ENCODE measurements around the gene MYL6.
"Not testable (repeated sequence)": the region's sequence is repeated elsewhere in the genome, so short reads cannot be mapped to it uniquely, and the experiment has no call there.

Gene MYL6

DNA sequence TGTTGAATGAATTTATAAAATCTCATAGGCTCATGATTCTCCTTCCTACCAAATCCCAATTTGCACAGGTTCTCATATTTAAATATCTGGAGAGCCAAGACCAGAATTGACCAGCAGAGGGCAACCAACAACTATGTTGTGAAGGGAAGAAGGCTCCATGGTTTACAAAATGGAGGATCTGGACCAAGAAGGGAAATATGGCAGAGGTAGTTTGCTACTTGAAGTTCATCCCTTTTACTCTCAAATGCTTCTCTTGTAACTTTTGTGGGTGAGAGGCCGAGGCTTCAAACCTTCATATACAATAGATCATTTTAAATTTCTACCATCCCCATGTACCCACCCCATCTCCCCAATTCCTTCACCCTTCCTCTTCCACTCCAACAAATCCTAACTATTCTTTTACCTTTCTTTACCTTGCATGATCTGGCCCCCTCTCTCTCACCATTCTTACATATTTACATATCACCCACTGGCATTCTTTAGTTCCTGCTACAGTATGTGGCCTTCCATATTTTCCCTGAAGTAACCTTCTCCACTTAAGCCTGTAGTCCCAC, 34.9 kb downstream of the MYL6 start:
- no peak for DNase-seq

DNA sequence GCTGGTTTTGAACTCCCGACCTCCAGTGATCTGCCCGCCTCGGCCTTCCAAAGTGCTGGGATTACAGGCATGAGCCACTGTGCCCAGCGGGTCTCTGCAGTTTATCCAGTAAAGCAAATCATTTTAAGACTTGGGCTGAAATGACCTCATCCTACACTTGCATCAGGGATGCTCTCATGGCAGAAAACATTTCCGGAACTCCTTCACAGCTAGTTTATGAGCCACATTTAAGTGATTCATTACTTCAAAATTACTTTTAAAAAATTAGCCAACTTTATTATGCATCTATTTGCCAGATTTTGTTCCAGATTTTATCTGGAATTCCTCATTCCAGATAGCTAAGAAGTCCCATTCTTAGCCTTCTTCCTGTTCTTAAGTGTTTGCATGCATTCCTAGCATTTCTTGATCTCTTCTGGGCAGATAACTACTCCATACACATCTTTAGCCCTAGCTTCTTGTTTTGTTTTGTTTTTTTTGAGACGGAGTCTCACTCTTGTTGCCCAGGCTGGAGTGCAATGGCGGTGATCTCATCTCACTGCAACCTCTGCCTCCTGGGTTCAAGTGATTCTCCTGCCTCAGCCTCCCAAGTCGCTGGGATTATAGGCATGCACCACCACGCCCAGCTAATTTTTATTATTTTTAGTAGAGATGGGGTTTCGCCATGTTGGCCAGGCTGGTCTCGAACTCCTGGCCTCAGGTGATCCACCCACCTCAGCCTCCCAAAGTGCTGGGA, 38.8 kb downstream of the MYL6 start:
- not testable (repeated sequence) for DNase-seq

DNA sequence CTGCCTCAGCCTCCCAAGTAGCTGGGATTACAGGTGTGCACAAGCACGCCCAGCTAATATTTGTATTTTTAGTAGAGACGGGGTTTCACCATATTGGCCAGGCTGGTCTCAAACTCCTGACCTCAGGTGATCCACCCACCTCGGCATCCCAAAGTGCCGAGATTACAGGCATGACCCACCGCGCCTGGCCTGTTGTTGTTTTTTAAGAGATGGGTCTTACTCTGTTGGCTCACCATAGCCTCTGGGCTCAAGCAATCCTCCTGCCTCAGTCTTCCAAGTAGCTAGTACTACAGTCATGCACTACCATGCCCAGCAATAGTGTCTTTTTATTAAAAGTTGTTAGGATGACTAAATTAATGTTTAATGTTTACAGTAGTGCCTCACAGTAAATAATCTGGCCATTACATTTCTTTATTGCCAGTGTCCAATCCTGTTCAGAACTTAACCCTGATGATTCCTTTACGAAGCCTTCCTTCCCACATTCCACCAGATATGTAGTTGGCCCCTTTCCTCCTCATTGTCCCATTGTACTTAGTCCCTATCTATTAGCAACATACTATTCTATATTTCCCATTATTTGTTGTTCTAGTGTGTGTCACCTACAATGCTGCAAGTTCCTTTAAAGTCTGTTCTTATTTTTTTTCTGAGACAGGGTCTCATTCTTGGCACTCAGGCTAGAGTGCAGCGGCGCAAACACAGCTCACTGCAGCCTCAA, 39.9 kb downstream of the MYL6 start:
- DNase-seq, result no peak

DNA sequence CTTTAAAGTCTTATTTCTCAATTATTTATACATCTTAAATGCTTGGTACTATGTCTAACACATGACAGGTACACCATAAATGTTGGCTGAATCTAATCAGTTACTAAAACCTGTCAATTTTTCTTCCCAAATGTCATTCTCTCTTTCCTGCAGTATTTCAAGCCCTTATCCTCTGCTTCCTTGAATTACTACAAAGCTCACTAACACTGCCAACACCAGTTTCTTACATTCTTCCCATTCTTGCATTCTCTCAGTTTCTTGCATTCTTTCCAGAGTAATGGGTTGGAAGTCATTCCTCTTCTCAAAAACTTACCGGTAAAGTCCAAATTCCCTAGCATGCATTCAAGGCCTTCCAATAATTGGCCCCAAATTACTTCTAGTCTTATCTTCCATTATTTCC, 40.7 kb downstream of the MYL6 start:
- no peak for DNase-seq

DNA sequence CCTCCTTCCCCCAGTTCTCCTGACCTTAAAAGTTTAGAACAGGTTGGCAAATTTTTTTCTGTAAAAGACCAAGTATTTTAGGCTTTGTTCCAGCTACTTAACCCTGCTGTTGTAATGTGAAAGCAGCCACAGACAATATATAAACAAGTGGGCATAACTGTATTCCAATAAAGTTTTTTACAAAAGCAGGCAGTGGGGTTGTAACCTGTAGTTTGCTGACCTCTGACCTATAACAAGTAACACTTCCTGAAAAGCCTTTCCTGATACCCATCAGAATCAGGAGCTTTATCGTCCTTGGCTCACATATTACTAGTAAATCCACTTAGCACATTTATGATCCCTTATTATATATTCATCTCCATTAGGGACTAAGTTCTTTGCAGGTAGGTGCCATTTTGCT, 44.2 kb downstream of the MYL6 start:
- DNase-seq, result no peak

DNA sequence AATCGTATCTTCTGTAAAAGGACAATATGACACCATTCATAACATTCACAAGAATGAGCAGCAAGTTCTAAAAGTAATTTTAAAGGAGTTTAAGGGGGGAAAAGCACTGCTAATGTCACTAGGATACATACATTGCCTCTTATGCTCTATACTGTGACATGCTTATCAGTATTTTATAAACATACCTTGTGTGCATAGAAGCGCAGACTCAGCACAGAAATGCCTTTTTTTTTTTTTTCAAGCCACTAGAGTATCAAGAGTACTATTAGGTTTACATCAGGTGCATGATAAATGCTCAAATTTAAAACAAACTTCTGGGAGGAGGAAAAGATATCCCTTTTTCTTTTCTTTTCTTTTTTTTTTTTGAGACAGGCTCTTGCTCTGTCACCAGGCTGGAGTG, 44.7 kb downstream of the MYL6 start:
- no peak for DNase-seq

DNA sequence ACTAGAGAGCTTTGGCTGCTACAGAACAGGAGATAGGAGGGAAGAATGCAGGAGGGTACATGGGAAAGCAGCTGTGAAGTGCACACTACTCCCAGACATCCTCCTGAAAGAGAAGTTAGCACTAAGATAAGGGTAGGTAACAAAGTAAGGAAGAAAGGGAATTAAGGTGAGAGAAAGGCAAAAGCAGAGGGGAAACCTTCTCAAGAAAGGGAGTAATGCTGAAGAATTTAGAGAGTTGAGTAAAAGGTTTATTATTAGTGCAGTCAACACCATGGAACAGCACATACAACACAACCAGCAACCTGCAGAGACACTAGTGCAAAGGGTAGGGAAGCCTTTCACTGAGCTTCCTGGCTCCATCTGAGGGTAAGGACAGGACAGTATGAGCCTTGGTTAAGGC, 46.1 kb downstream of the MYL6 start:
- DNase-seq, result no peak

DNA sequence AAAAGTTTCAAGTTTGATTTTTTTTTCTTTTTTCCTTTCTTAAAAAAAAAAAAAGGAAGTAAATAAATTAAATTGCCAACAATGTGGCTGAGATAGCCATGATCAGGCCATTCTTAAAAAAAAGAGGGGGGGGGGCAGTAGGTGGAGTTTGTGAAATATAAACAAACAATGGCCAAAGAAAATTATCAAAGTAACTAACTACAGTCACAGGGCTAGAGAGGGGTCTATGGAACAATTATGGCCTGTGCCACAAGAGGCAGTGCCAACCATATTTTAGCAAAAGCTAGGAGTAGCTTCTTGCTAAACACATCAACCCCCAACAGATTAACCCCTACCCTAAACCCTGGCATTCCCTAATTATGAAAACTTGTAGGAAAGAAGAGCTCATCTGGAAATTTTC, 47.3 kb downstream of the MYL6 start:
- no peak for DNase-seq

DNA sequence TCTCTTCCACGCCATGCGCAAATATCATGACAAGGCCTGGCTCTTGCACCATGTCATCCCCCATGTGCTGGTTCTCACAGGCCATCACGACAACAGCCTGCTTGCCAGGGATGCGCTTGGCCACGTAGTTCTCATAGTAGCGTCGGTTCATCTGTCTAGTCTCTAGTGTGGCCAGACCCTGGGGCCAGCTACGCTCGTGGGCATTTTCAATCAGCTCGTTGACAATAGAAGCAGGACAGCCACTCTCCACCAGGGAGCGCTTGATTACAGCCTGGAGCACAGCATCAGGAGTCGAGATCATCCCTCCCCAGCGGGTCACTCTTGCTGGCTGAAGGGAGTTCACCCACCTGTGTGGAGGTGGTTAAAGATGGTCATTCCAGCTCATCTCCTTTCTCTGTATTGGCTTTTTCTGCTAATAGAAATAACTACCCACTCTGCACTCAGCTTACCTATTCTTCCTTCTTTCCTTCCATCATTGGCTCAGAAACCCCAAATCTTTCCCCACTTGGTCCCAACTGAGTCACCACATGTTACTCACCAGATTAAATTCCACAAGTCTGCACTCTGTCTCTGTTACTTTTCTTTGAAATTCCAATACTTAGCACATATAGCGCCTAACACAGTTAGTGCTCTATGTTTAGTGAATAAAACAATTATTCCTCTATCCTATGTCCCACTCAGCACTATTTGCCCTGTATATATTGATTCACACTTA, 48.5 kb downstream of the MYL6 start:
- DNase-seq, result peak; percentile 39

DNA sequence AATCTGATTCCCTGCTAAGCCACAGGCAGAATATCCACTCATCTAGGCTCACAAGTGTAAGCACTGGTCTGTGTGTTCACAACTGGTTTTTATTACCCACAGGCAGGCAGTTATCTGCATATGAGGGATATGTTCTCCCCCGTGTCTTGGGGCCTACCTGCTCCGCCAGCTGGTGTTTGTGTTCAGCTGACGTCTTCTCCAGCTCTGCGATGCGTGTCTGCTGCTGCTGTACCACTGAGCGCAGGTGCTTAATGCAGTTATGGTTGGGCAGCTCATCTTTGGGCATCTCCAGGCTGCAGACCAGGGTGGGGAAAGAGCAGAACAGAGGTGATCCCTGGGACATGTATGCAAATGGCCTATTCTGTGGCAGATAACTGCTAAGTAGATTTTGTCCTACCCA, 49.8 kb downstream of the MYL6 start:
- DNase-seq, result no peak
